Dendritic cell treated with granulocyte-macrophage colony-stimulating factor and Interleukin-4, amounts not matched to agents 40 ng/mL and 50 ng/mL, for 4 days (primary cell): ENCODE data around the gene SRRM2.

Experiments used
- H3K27ac Mint-ChIP-seq: one replicate; pipeline ENCODE4 v1.8.0; 2022; ENCODE audit warnings: mild to moderate bottlenecking, mixed read lengths
- H3K27me3 Mint-ChIP-seq: one replicate; pipeline ENCODE4 v1.8.0; 2022; ENCODE audit warnings: mild to moderate bottlenecking, mixed read lengths
- H3K36me3 Mint-ChIP-seq: one replicate; pipeline ENCODE4 v1.8.0; 2022; ENCODE audit warnings: low read depth, mixed read lengths
- H3K4me1 Mint-ChIP-seq: one replicate; pipeline ENCODE4 v1.8.0; 2022; ENCODE audit warnings: low read depth, mixed read lengths
- H3K4me3 Mint-ChIP-seq: one replicate; pipeline ENCODE4 v1.8.0; 2022; ENCODE audit warnings: mild to moderate bottlenecking, moderate library complexity, mixed read lengths
- H3K9me3 Mint-ChIP-seq: one replicate; pipeline ENCODE4 v1.8.0; 2022; ENCODE audit warnings: mixed read lengths
- intact Hi-C: fragments of 100-400 bp; cut with micrococcal nuclease; formaldehyde crosslinking; loops from one replicate; pipeline ENCODE4 v1.15.0; 2022

SRRM2 gene

GRCh38 chr16:2776500-2777139 is 24.2 kb downstream of the SRRM2 start:
- Mint-ChIP-seq H3K36me3 (peaks cover 67% of the 10 kb centered on the region), H3K4me1 (peaks cover 66% of the 10 kb centered on the region), H3K4me3 (peak overlapping the region; percentile 90), H3K27ac (peak overlapping the region; percentile 99), H3K27me3 (peaks cover under 1% of the 10 kb centered on the region), H3K9me3 (no peaks in the 10 kb centered on the region)
- intact Hi-C loops: loop anchor here (1.0 to 5.0 kb wide), 3 partner anchors 18 to 41 kb away; partner anchors contain the start of genes PRSS21 and SRRM2

- Mint-ChIP-seq H3K27me3 (peaks cover 2% of the 10 kb centered on the region), H3K4me3 (peak within 1 kb of the TSS; percentile 90), H3K27ac (peak within 1 kb of the TSS; percentile 99), H3K9me3 (no peaks in the 10 kb centered on the region), H3K36me3 (peaks cover 59% of the 10 kb centered on the region), H3K4me1 (peaks cover 58% of the 10 kb centered on the region)
- intact Hi-C loops: loop anchor here (1.0 to 5.0 kb wide), 3 partner anchors 17 to 40 kb away; partner anchors contain the start of genes PRSS21 and SRRM2
Measured at GRCh38 chr16:2777231-2777902, 24.9 kb downstream of the SRRM2 start, which contains the start of gene ELOB. ELOB (minus strand) TSS chr16:2777280; CDS start chr16:2777239, 41 bp downstream.

GRCh38 chr16:2777903-2778629 is 25.6 kb downstream of the SRRM2 start:
- Mint-ChIP-seq H3K4me3 (peak overlapping the region; percentile 90), H3K9me3 (no peaks in the 10 kb centered on the region), H3K4me1 (peaks cover 51% of the 10 kb centered on the region), H3K27ac (peak overlapping the region; percentile 99), H3K27me3 (peaks cover 2% of the 10 kb centered on the region), H3K36me3 (peaks cover 52% of the 10 kb centered on the region)
- intact Hi-C loops: loop anchor here (1.0 to 5.0 kb wide), 3 partner anchors 16 to 39 kb away; partner anchors contain the start of genes PRSS21 and SRRM2

- intact Hi-C loops: loop anchor here (5.0 kb wide), 1 partner anchor 39 kb away; the partner anchor contains the start of gene PRSS21
- Mint-ChIP-seq H3K27me3 (peaks cover 7% of the 10 kb centered on the region), H3K4me1 (peaks cover 47% of the 10 kb centered on the region), H3K27ac (peak overlapping the region; percentile 99), H3K4me3 (peak overlapping the region; percentile 90), H3K9me3 (no peaks in the 10 kb centered on the region), H3K36me3 (peaks cover 47% of the 10 kb centered on the region)
Measured at GRCh38 chr16:2778630-2778958, 26.2 kb downstream of the SRRM2 start.

- intact Hi-C loops: loop anchor here (5.0 kb wide), 1 partner anchor 38 kb away; the partner anchor contains the start of gene PRSS21
- Mint-ChIP-seq H3K4me1 (peaks cover 45% of the 10 kb centered on the region), H3K27ac (peak overlapping the region; percentile 99), H3K36me3 (peaks cover 40% of the 10 kb centered on the region), H3K9me3 (no peaks in the 10 kb centered on the region), H3K27me3 (peaks cover 9% of the 10 kb centered on the region), H3K4me3 (no peak overlapping the region)
Measured at GRCh38 chr16:2779151-2779920, 26.9 kb downstream of the SRRM2 start.

- H3K4me1 Mint-ChIP-seq: peaks cover 44% of the 10 kb centered on the region
- no peaks in the 10 kb centered on the region for H3K9me3 Mint-ChIP-seq
- intact Hi-C loops: loop anchor here (5.0 kb wide), 1 partner anchor 37 kb away; the partner anchor contains the start of gene PRSS21
- peak overlapping the region; percentile 44 for H3K27ac Mint-ChIP-seq
- H3K4me3 Mint-ChIP-seq: no peak overlapping the region
- peaks cover 17% of the 10 kb centered on the region for H3K27me3 Mint-ChIP-seq
- peaks cover 35% of the 10 kb centered on the region for H3K36me3 Mint-ChIP-seq
Measured at GRCh38 chr16:2779978-2780898, 27.8 kb downstream of the SRRM2 start.

GRCh38 chr16:2782583-2783351 is 30.3 kb downstream of the SRRM2 start:
- H3K36me3 Mint-ChIP-seq: peaks cover 15% of the 10 kb centered on the region
- no peak overlapping the region for H3K27ac Mint-ChIP-seq
- no peak overlapping the region for H3K4me3 Mint-ChIP-seq
- H3K27me3 Mint-ChIP-seq: peaks cover 34% of the 10 kb centered on the region
- H3K4me1 Mint-ChIP-seq: peaks cover 50% of the 10 kb centered on the region
- no peaks in the 10 kb centered on the region for H3K9me3 Mint-ChIP-seq
- intact Hi-C loops: no loop called here

GRCh38 chr16:2783581-2784357 is 31.3 kb downstream of the SRRM2 start:
- H3K36me3 Mint-ChIP-seq: peaks cover 5% of the 10 kb centered on the region
- no peaks in the 10 kb centered on the region for H3K9me3 Mint-ChIP-seq
- H3K4me3 Mint-ChIP-seq: no peak overlapping the region
- peak overlapping the region; percentile 78 for H3K27ac Mint-ChIP-seq
- intact Hi-C loops: no loop called here
- H3K27me3 Mint-ChIP-seq: peaks cover 44% of the 10 kb centered on the region
- H3K4me1 Mint-ChIP-seq: peaks cover 46% of the 10 kb centered on the region

GRCh38 chr16:2784358-2785100 is 32.1 kb downstream of the SRRM2 start:
- peak overlapping the region; percentile 78 for H3K27ac Mint-ChIP-seq
- H3K4me3 Mint-ChIP-seq: peak overlapping the region; percentile 83
- intact Hi-C loops: no loop called here
- peaks cover 5% of the 10 kb centered on the region for H3K36me3 Mint-ChIP-seq
- H3K9me3 Mint-ChIP-seq: no peaks in the 10 kb centered on the region
- peaks cover 52% of the 10 kb centered on the region for H3K27me3 Mint-ChIP-seq
- H3K4me1 Mint-ChIP-seq: peaks cover 41% of the 10 kb centered on the region

GRCh38 chr16:2785101-2785991 is 32.9 kb downstream of the SRRM2 start:
- peaks cover 46% of the 10 kb centered on the region for H3K4me1 Mint-ChIP-seq
- peaks cover 55% of the 10 kb centered on the region for H3K27me3 Mint-ChIP-seq
- peak overlapping the region; percentile 78 for H3K27ac Mint-ChIP-seq
- H3K9me3 Mint-ChIP-seq: no peaks in the 10 kb centered on the region
- peaks cover 5% of the 10 kb centered on the region for H3K36me3 Mint-ChIP-seq
- H3K4me3 Mint-ChIP-seq: peak overlapping the region; percentile 83
- intact Hi-C loops: no loop called here
